ENCODE measurements around the gene FGD1.
A peak's percentile ranks its signal among the peaks of the same experiment; 100 is the strongest.
"Not testable (repeated sequence)": the region's sequence is repeated elsewhere in the genome, so short reads cannot be mapped to it uniquely, and the experiment has no call there.

The FGD1 gene

GRCh38 chrX:54494166-54494988 is 1.7 kb downstream of the FGD1 start:
- Histone ChIP-seq H3K9ac (ENCODE audit: low read length) (no peak overlapping the region), H3K27ac (ENCODE audit: low read depth, low read length) (peak overlapping the region; percentile 41), H3K27me3 (ENCODE audit: control insufficient read depth, insufficient read depth, low read length) (no peaks in the 10 kb centered on the region), H3K4me3 (ENCODE audit: low read length) (peak overlapping the region; percentile 61), H3K4me1 (ENCODE audit: control insufficient read depth, insufficient read depth, low read length) (no peaks in the 10 kb centered on the region), H3K36me3 (ENCODE audit: control insufficient read depth, insufficient read depth, low read length) (no peaks in the 10 kb centered on the region)

GRCh38 chrX:54492340-54492739 is 3.7 kb downstream of the FGD1 start:
- no peak overlapping the region for H3K27ac ChIP-seq (ENCODE audit: low read depth, low read length)
- no peak overlapping the region for H3K4me3 ChIP-seq (ENCODE audit: low read length)
- H3K4me1 ChIP-seq (ENCODE audit: control insufficient read depth, insufficient read depth, low read length), result no peaks in the 10 kb centered on the region
- H3K27me3 ChIP-seq (ENCODE audit: control insufficient read depth, insufficient read depth, low read length), result no peaks in the 10 kb centered on the region
- H3K9ac ChIP-seq (ENCODE audit: low read length), result no peak overlapping the region
- no peaks in the 10 kb centered on the region for H3K36me3 ChIP-seq (ENCODE audit: control insufficient read depth, insufficient read depth, low read length)

GRCh38 chrX:54489819-54490218 is 6.2 kb downstream of the FGD1 start:
- not testable (repeated sequence) for H3K4me3 ChIP-seq (ENCODE audit: low read length); H3K9ac ChIP-seq (ENCODE audit: low read length); H3K36me3 ChIP-seq (ENCODE audit: control insufficient read depth, insufficient read depth, low read length); H3K27ac ChIP-seq (ENCODE audit: low read depth, low read length); H3K4me1 ChIP-seq (ENCODE audit: control insufficient read depth, insufficient read depth, low read length); H3K27me3 ChIP-seq (ENCODE audit: control insufficient read depth, insufficient read depth, low read length)

GRCh38 chrX:54484666-54485065 is 11.4 kb downstream of the FGD1 start:
- H3K4me3 ChIP-seq (ENCODE audit: low read length), result no peak overlapping the region
- no peak overlapping the region for H3K9ac ChIP-seq (ENCODE audit: low read length)
- no peaks in the 10 kb centered on the region for H3K36me3 ChIP-seq (ENCODE audit: control insufficient read depth, insufficient read depth, low read length)
- H3K27me3 ChIP-seq (ENCODE audit: control insufficient read depth, insufficient read depth, low read length), result no peaks in the 10 kb centered on the region
- H3K4me1 ChIP-seq (ENCODE audit: control insufficient read depth, insufficient read depth, low read length), result peaks cover 11% of the 10 kb centered on the region
- no peak overlapping the region for H3K27ac ChIP-seq (ENCODE audit: low read depth, low read length)

GRCh38 chrX:54483946-54484345 is 12.1 kb downstream of the FGD1 start:
- peak overlapping the region; percentile 52 for H3K27ac ChIP-seq (ENCODE audit: low read depth, low read length)

GRCh38 chrX:54482839-54483593 is 13.0 kb downstream of the FGD1 start:
- H3K4me3 ChIP-seq (ENCODE audit: low read length), result peak overlapping the region; percentile 44
- H3K9ac ChIP-seq (ENCODE audit: low read length), result no peak overlapping the region
- no peaks in the 10 kb centered on the region for H3K36me3 ChIP-seq (ENCODE audit: control insufficient read depth, insufficient read depth, low read length)

More at GRCh38 chrX:54483946-54484345, 12.1 kb downstream of the FGD1 start:
- Histone ChIP-seq H3K9ac (ENCODE audit: low read length) (no peak overlapping the region), H3K4me3 (ENCODE audit: low read length) (no peak overlapping the region), H3K36me3 (ENCODE audit: control insufficient read depth, insufficient read depth, low read length) (no peaks in the 10 kb centered on the region), H3K4me1 (ENCODE audit: control insufficient read depth, insufficient read depth, low read length) (peaks cover 11% of the 10 kb centered on the region), H3K27me3 (ENCODE audit: control insufficient read depth, insufficient read depth, low read length) (no peaks in the 10 kb centered on the region)

GRCh38 chrX:54479136-54480111 is 16.6 kb downstream of the FGD1 start:
- H3K27ac ChIP-seq (ENCODE audit: low read depth, low read length), result no peak overlapping the region

More at GRCh38 chrX:54482839-54483593, 13.0 kb downstream of the FGD1 start:
- Histone ChIP-seq H3K27me3 (ENCODE audit: control insufficient read depth, insufficient read depth, low read length) (no peaks in the 10 kb centered on the region), H3K4me1 (ENCODE audit: control insufficient read depth, insufficient read depth, low read length) (peaks cover 11% of the 10 kb centered on the region), H3K27ac (ENCODE audit: low read depth, low read length) (peak overlapping the region; percentile 52)

GRCh38 chrX:54473993-54474859 is 21.8 kb downstream of the FGD1 start:
- Histone ChIP-seq H3K27me3 (ENCODE audit: control insufficient read depth, insufficient read depth, low read length) (no peaks in the 10 kb centered on the region), H3K4me3 (ENCODE audit: low read length) (no peak overlapping the region), H3K27ac (ENCODE audit: low read depth, low read length) (no peak overlapping the region), H3K9ac (ENCODE audit: low read length) (no peak overlapping the region), H3K36me3 (ENCODE audit: control insufficient read depth, insufficient read depth, low read length) (no peaks in the 10 kb centered on the region), H3K4me1 (ENCODE audit: control insufficient read depth, insufficient read depth, low read length) (no peaks in the 10 kb centered on the region)

More at GRCh38 chrX:54479136-54480111, 16.6 kb downstream of the FGD1 start:
- Histone ChIP-seq H3K4me3 (ENCODE audit: low read length) (no peak overlapping the region), H3K4me1 (ENCODE audit: control insufficient read depth, insufficient read depth, low read length) (peaks cover 11% of the 10 kb centered on the region), H3K27me3 (ENCODE audit: control insufficient read depth, insufficient read depth, low read length) (no peaks in the 10 kb centered on the region), H3K9ac (ENCODE audit: low read length) (no peak overlapping the region), H3K36me3 (ENCODE audit: control insufficient read depth, insufficient read depth, low read length) (no peaks in the 10 kb centered on the region)

GRCh38 chrX:54470054-54470760 is 25.8 kb downstream of the FGD1 start:
- H3K4me1 ChIP-seq (ENCODE audit: control insufficient read depth, insufficient read depth, low read length), result no peaks in the 10 kb centered on the region
- no peak overlapping the region for H3K27ac ChIP-seq (ENCODE audit: low read depth, low read length)
- no peak overlapping the region for H3K4me3 ChIP-seq (ENCODE audit: low read length)
- no peaks in the 10 kb centered on the region for H3K27me3 ChIP-seq (ENCODE audit: control insufficient read depth, insufficient read depth, low read length)
- H3K36me3 ChIP-seq (ENCODE audit: control insufficient read depth, insufficient read depth, low read length), result peaks cover 2% of the 10 kb centered on the region
- H3K9ac ChIP-seq (ENCODE audit: low read length), result no peak overlapping the region

- no peaks in the 10 kb centered on the region for H3K36me3 ChIP-seq (ENCODE audit: control insufficient read depth, insufficient read depth, low read length)
- no peak overlapping the region for H3K27ac ChIP-seq (ENCODE audit: low read depth, low read length)
- no peaks in the 10 kb centered on the region for H3K4me1 ChIP-seq (ENCODE audit: control insufficient read depth, insufficient read depth, low read length)
- H3K9ac ChIP-seq (ENCODE audit: low read length), result no peak overlapping the region
- H3K4me3 ChIP-seq (ENCODE audit: low read length), result no peak overlapping the region
- no peaks in the 10 kb centered on the region for H3K27me3 ChIP-seq (ENCODE audit: control insufficient read depth, insufficient read depth, low read length)
Observed at GRCh38 chrX:54452920-54453319, 43.1 kb downstream of the FGD1 start.

GRCh38 chrX:54449929-54450328 is 46.1 kb downstream of the FGD1 start:
- no peak overlapping the region for H3K4me3 ChIP-seq (ENCODE audit: low read length)
- H3K27me3 ChIP-seq (ENCODE audit: control insufficient read depth, insufficient read depth, low read length), result no peaks in the 10 kb centered on the region
- no peaks in the 10 kb centered on the region for H3K36me3 ChIP-seq (ENCODE audit: control insufficient read depth, insufficient read depth, low read length)
- H3K27ac ChIP-seq (ENCODE audit: low read depth, low read length), result no peak overlapping the region
- no peaks in the 10 kb centered on the region for H3K4me1 ChIP-seq (ENCODE audit: control insufficient read depth, insufficient read depth, low read length)
- no peak overlapping the region for H3K9ac ChIP-seq (ENCODE audit: low read length)

Measured in rectal smooth muscle tissue (tissue), 1 donor.